Gastroesophageal sphincter (tissue), 4 donors: ENCODE data around the gene KRT78. TPM values are rescaled to one million over a fixed set of nuclear protein-coding genes. Genes with fewer than 3 reads are reported as not detected.

Experiments
- ATAC-seq: fragments of 150-250 bp; one replicate; pipeline ENCODE4 v1.9.1; 2016; ENCODE audit warnings: mild to moderate bottlenecking, moderate library complexity
- H3K27ac ChIP-seq, 4 donors: fragments of 200-600 bp; sonication (generic) in 3 of 4; 1 replicate in 3 of 4; 2 replicates in 1 of 4; pipeline ENCODE4 v1.5.1; 2016 to 2019
- H3K27me3 ChIP-seq: fragments of 200-600 bp; sonication (generic); one replicate; pipeline ENCODE4 v1.5.1; 2019
- H3K36me3 ChIP-seq, 2 donors: fragments of 200-600 bp; sonication (generic); one replicate each; pipeline ENCODE4 v1.5.1; 2019; ENCODE audit warnings: control low read depth in 1 of 2
- H3K4me1 ChIP-seq, 3 donors: fragments of 200-600 bp; sonication (generic); 1 replicate in 2 of 3; 2 replicates in 1 of 3; pipeline ENCODE4 v1.5.1; 2016 to 2019; ENCODE audit warnings: control low read depth in 2 of 3
- H3K4me3 ChIP-seq, 2 donors: fragments of 200-600 bp; sonication (generic); one replicate each; pipeline ENCODE4 v1.5.1; 2019; ENCODE audit warnings: mild to moderate bottlenecking in 1 of 2, moderate library complexity in 1 of 2
- H3K9me3 ChIP-seq, 3 donors: fragments of 200-600 bp; sonication (generic); one replicate each; pipeline ENCODE4 v1.5.1; 2017 to 2019; ENCODE audit warnings: control low read depth in 2 of 3
- CTCF ChIP-seq, 4 experiments: fragments of 200-600 bp in 2 of 4; fragments of 450-650 bp in 2 of 4; sonication (generic) in 1 of 4; IDR thresholded peaks; one replicate each; pipeline ENCODE4 v1.5.1; 2017 to 2019; ENCODE audit warnings: antibody characterized with exemption in 4 of 4, mild to moderate bottlenecking in 2 of 4, moderate library complexity in 2 of 4
- EP300 ChIP-seq: sonication (generic); formaldehyde crosslinking; IDR thresholded peaks from one replicate; pipeline ENCODE4 v1.6.1; 2017; ENCODE audit warnings: antibody characterized with exemption, mild to moderate bottlenecking
- POLR2A ChIP-seq, 2 donors: fragments of 450-650 bp; IDR thresholded peaks; one replicate each; pipeline ENCODE4 v1.6.1; 2017; ENCODE audit warnings: antibody characterized with exemption in 2 of 2, mild to moderate bottlenecking in 2 of 2, moderate library complexity in 1 of 2
- POLR2AphosphoS5 ChIP-seq: sonication (generic); formaldehyde crosslinking; IDR thresholded peaks from one replicate; pipeline ENCODE4 v1.6.1; 2017; ENCODE audit warnings: antibody characterized with exemption
- WGBS, 2 donors: methylation state at CpG; one replicate each; pipeline ENCODE4 v1.1.5; 2018; ENCODE audit warnings: low coverage in 1 of 2; 5-methylcytosine and 5-hydroxymethylcytosine counted together
- total RNA-seq, 4 donors: library from RNA; depleted of rRNA; stranded (reverse); fragments of >200 nt; gene quantifications; one replicate each; pipeline ENCODE4 v1.1.0, GENCODE V29; 2016

The KRT78 gene
- total RNA-seq, 4 donors from 2014 or later = 0.27 to 9.5 (median 1.5) TPM

- no peaks in the 10 kb centered on the region for H3K9me3 ChIP-seq
- WGBS, 2 donors = 77% methylated on average over 5 of the region's 15 CpGs; no CpG with 5 or more reads in 1 of the 2 donors
- H3K4me1 ChIP-seq = no peaks in the 10 kb centered on the region
- TF ChIP-seq POLR2A (IDR thresholded peaks at IDR 0.05) (no peak), CTCF (IDR thresholded peaks at IDR 0.05) (no peak), POLR2AphosphoS5 (no peak), EP300 (no peak)
- no peak overlapping the region for H3K4me3 ChIP-seq
- no peak for ATAC-seq
- no peak overlapping the region for H3K27ac ChIP-seq
- peaks cover 51% of the 10 kb centered on the region for H3K27me3 ChIP-seq
- H3K36me3 ChIP-seq = no peaks in the 10 kb centered on the region
These were observed 13.3 kb downstream of the KRT78 start for GRCh38 chr12:52835271-52836041.

- TF ChIP-seq CTCF (IDR thresholded peaks at IDR 0.05) = no peak
- no peak for TF ChIP-seq POLR2A (IDR thresholded peaks at IDR 0.05)
- no peak for TF ChIP-seq EP300
- no peak for TF ChIP-seq POLR2AphosphoS5
- Histone ChIP-seq H3K9me3 (no peaks in the 10 kb centered on the region), H3K27ac (no peak overlapping the region), H3K27me3 (peaks cover 49% of the 10 kb centered on the region), H3K4me1 (no peaks in the 10 kb centered on the region), H3K4me3 (no peak overlapping the region), H3K36me3 (no peaks in the 10 kb centered on the region)
- no peak for ATAC-seq
- 33% methylated on average over 1 of the region's 4 CpGs; no CpG with 5 or more reads in 1 of the 2 donors for WGBS, 2 donors
These were observed 14.1 kb downstream of the KRT78 start for GRCh38 chr12:52834727-52835001.

GRCh38 chr12:52833922-52834726, 14.7 kb downstream of the KRT78 start, which contains the start of gene KRT79:
Gene KRT79 (minus strand): TSS chr12:52834311. CDS start chr12:52834260, 51 bp downstream.
- Histone ChIP-seq H3K4me1 (no peaks in the 10 kb centered on the region), H3K27ac (no peak within 1 kb of the TSS), H3K36me3 (no peaks in the 10 kb centered on the region), H3K4me3 (no peak within 1 kb of the TSS), H3K27me3 (peaks cover 44% of the 10 kb centered on the region), H3K9me3 (no peaks in the 10 kb centered on the region)
- no peak for TF ChIP-seq EP300
- no peak for TF ChIP-seq POLR2A (IDR thresholded peaks at IDR 0.05)
- no peak for TF ChIP-seq POLR2AphosphoS5
- no peak for TF ChIP-seq CTCF (IDR thresholded peaks at IDR 0.05)
- WGBS, 2 donors = 77 to 100% methylated on average over 3 to 8 of the region's 22 CpGs
- ATAC-seq = no peak

- no peak overlapping the region for H3K27ac ChIP-seq
- no peak overlapping the region for H3K4me3 ChIP-seq
- H3K4me1 ChIP-seq = no peaks in the 10 kb centered on the region
- H3K36me3 ChIP-seq = no peaks in the 10 kb centered on the region
- H3K27me3 ChIP-seq = peaks cover 35% of the 10 kb centered on the region
- H3K9me3 ChIP-seq = no peaks in the 10 kb centered on the region
- 76 to 86% methylated on average over 3 to 4 of the region's 20 CpGs for WGBS, 2 donors
- TF ChIP-seq POLR2A (IDR thresholded peaks at IDR 0.05) = no peak
- no peak for TF ChIP-seq POLR2AphosphoS5
- TF ChIP-seq CTCF (IDR thresholded peaks at IDR 0.05) = no peak
- TF ChIP-seq EP300 = no peak
- no peak for ATAC-seq
These were observed 15.5 kb downstream of the KRT78 start for GRCh38 chr12:52832985-52833905.
